H1 (cell line): ENCODE measurements around the gene SGSH. TPM values are rescaled to one million over a fixed set of nuclear protein-coding genes. Genes with fewer than 3 reads are reported as not detected.

ENCODE experiments used
- CTCF ChIA-PET: fragments of 300-600 bp; sonication (Branson Sonifier 250); formaldehyde crosslinking; loops from one replicate; lab custom pipeline; 2021; ENCODE audit not compliant: partially characterized antibody; lab: Charles Lee
- POLR2A ChIA-PET: fragments of 300-600 bp; sonication (Branson Sonifier 250); formaldehyde crosslinking; loops from one replicate; lab custom pipeline; 2021; ENCODE audit warnings: inconsistent platforms; ENCODE audit not compliant: partially characterized antibody; lab: Charles Lee
- DNase-seq, 2 experiments: peaks; one replicate each; pipeline versions ENCODE4 v3.0.0 to v3.0.0-alpha.2; 2010 to 2022; ENCODE audit warnings: low spot score in 2 of 2, low read depth in 1 of 2, mixed read lengths in 1 of 2
- FAIRE-seq: peaks from 2 replicates; lab custom pipeline; 2011; peaks lifted over from hg19 to GRCh38; lab: Jason Lieb, UNC
- H2AFZ ChIP-seq: 2 replicates; pipeline ENCODE4 v1.8.1; 2012; ENCODE audit warnings: low read length, inconsistent platforms
- H2AK5ac ChIP-seq: 2 replicates; pipeline ENCODE4 v1.6.1; 2013; ENCODE audit warnings: low read depth, low read length
- H2BK120ac ChIP-seq: replicated peaks from 2 replicates; pipeline ENCODE3; 2013; ENCODE audit warnings: low read depth, low read length, inconsistent platforms
- H2BK12ac ChIP-seq: 2 replicates; pipeline ENCODE4 v1.6.1; 2013; ENCODE audit warnings: low read depth, low read length
- H2BK15ac ChIP-seq: 2 replicates; pipeline ENCODE4 v1.6.1; 2013; ENCODE audit warnings: low read length
- H2BK20ac ChIP-seq: 2 replicates; pipeline ENCODE4 v1.6.1; 2013; ENCODE audit warnings: low read length
- H2BK5ac ChIP-seq: 2 replicates; pipeline ENCODE4 v1.6.1; 2013; ENCODE audit warnings: low read depth, low read length
- H3K14ac ChIP-seq: 2 replicates; pipeline ENCODE4 v1.6.1; 2013; ENCODE audit warnings: inconsistent platforms; ENCODE audit not compliant: insufficient read length
- H3K18ac ChIP-seq: 2 replicates; pipeline ENCODE4 v1.6.1; 2013; ENCODE audit warnings: low read length; ENCODE audit errors: extremely low read depth
- H3K23ac ChIP-seq: 2 replicates; pipeline ENCODE4 v1.6.1; 2013; ENCODE audit warnings: inconsistent platforms; ENCODE audit not compliant: insufficient read length
- H3K23me2 ChIP-seq: 2 replicates; pipeline ENCODE4 v1.6.1; 2013; ENCODE audit warnings: low read depth, low read length
- H3K27ac ChIP-seq: 2 replicates; pipeline ENCODE4 v1.6.1; 2011; ENCODE audit warnings: low read depth, low read length, inconsistent platforms
- H3K27me3 ChIP-seq, 4 experiments: replicated peaks in 1 of 4; 1 replicate in 1 of 4; 2 replicates in 3 of 4; pipeline versions ENCODE4 v1.6.1 to v1.8.1; 2011 to 2013; ENCODE audit warnings: low read length in 3 of 4, mild to moderate bottlenecking in 3 of 4, inconsistent platforms in 2 of 4, mixed read lengths in 2 of 4, moderate library complexity in 1 of 4; ENCODE audit not compliant: control insufficient read depth in 3 of 4, insufficient read depth in 3 of 4; ENCODE audit errors: extremely low read depth in 1 of 4
- H3K36me3 ChIP-seq, 4 experiments: 2 replicates each; pipeline versions ENCODE4 v1.6.1 to v1.8.1; 2011 to 2013; ENCODE audit warnings: mild to moderate bottlenecking in 4 of 4, low read length in 3 of 4, moderate library complexity in 2 of 4, control low read depth in 1 of 4, inconsistent platforms in 1 of 4; ENCODE audit not compliant: insufficient read depth in 4 of 4, control insufficient read depth in 2 of 4
- H3K4ac ChIP-seq: replicated peaks from 2 replicates; pipeline ENCODE3; 2013; ENCODE audit warnings: low read length, low read depth, mixed read lengths, inconsistent platforms; ENCODE audit not compliant: insufficient read length
- H3K4me1 ChIP-seq, 4 experiments: replicated peaks in 1 of 4; 1 replicate in 1 of 4; 2 replicates in 3 of 4; pipeline versions ENCODE4 v1.6.1 to v1.8.1; 2011 to 2013; ENCODE audit warnings: low read length in 3 of 4, inconsistent platforms in 2 of 4, mixed read lengths in 1 of 4; ENCODE audit not compliant: insufficient read depth in 4 of 4, control insufficient read depth in 3 of 4
- H3K4me2 ChIP-seq, 2 experiments: 2 replicates each; pipeline versions ENCODE4 v1.6.1 to v1.8.1; 2011 to 2013; ENCODE audit warnings: low read depth in 2 of 2, low read length in 2 of 2, control low read depth in 1 of 2, inconsistent platforms in 1 of 2, mild to moderate bottlenecking in 1 of 2; ENCODE audit not compliant: insufficient read depth in 1 of 2
- H3K4me3 ChIP-seq, 4 experiments: fragments of 200-600, 300-600 bp in 1 of 4; sonication (generic), shearing (Covaris generic), sonication (Bioruptor Twin) in 1 of 4; 2 replicates each; pipeline versions ENCODE4 v1.5.1 to v1.8.1; 2011 to 2016; ENCODE audit warnings: low read length in 4 of 4, low read depth in 3 of 4, control low read depth in 2 of 4, inconsistent platforms in 2 of 4, mild to moderate bottlenecking in 2 of 4, mixed read lengths in 1 of 4, moderate library complexity in 1 of 4; ENCODE audit not compliant: insufficient read depth in 2 of 4; ENCODE audit errors: extremely low read depth in 1 of 4
- H3K56ac ChIP-seq: replicated peaks from 2 replicates; pipeline ENCODE3; 2013; ENCODE audit warnings: low read depth, mild to moderate bottlenecking, mixed read lengths, low read length, inconsistent platforms; ENCODE audit not compliant: insufficient read length
- H3K79me1 ChIP-seq: 2 replicates; pipeline ENCODE4 v1.6.1; 2013; ENCODE audit warnings: low read depth, low read length, control low read depth
- H3K79me2 ChIP-seq, 2 experiments: 2 replicates each; pipeline versions ENCODE4 v1.6.1 to v1.8.1; 2012 to 2013; ENCODE audit warnings: low read length in 2 of 2, mild to moderate bottlenecking in 2 of 2, inconsistent platforms in 1 of 2; ENCODE audit not compliant: insufficient read depth in 2 of 2, control insufficient read depth in 1 of 2
- H3K9ac ChIP-seq, 4 experiments: replicated peaks in 1 of 4; 1 replicate in 1 of 4; 2 replicates in 3 of 4; pipeline versions ENCODE4 v1.6.1 to v1.8.1; 2011 to 2013; ENCODE audit warnings: low read depth in 3 of 4, low read length in 3 of 4, control low read depth in 2 of 4, mild to moderate bottlenecking in 2 of 4, moderate library complexity in 2 of 4, inconsistent platforms in 1 of 4; ENCODE audit errors: extremely low read depth in 1 of 4
- H3K9me3 ChIP-seq, 2 experiments: 2 replicates each; pipeline versions ENCODE4 v1.6.1 to v1.8.1; 2012 to 2013; ENCODE audit warnings: mild to moderate bottlenecking in 2 of 2, moderate library complexity in 2 of 2, control low read depth in 1 of 2, inconsistent platforms in 1 of 2, low read depth in 1 of 2, low read length in 1 of 2, mixed read lengths in 1 of 2; ENCODE audit not compliant: insufficient read depth in 2 of 2
- H4K20me1 ChIP-seq, 2 experiments: replicated peaks in 1 of 2; 2 replicates each; pipeline versions ENCODE3 to v1.8.1; 2011 to 2013; ENCODE audit warnings: inconsistent platforms in 2 of 2, low read length in 2 of 2, mild to moderate bottlenecking in 1 of 2; ENCODE audit not compliant: insufficient read depth in 2 of 2, control insufficient read depth in 1 of 2
- H4K5ac ChIP-seq: 2 replicates; pipeline ENCODE4 v1.6.1; 2013; ENCODE audit warnings: low read length, low read depth, mixed read lengths, inconsistent platforms; ENCODE audit not compliant: insufficient read length
- H4K8ac ChIP-seq: 2 replicates; pipeline ENCODE4 v1.8.0; 2013; ENCODE audit warnings: mild to moderate bottlenecking, moderate library complexity, low read length, inconsistent platforms; ENCODE audit not compliant: insufficient read depth; ENCODE audit errors: extremely low read depth
- H4K91ac ChIP-seq: replicated peaks from 2 replicates; pipeline ENCODE3; 2013; ENCODE audit warnings: low read length, mixed read lengths, inconsistent platforms; ENCODE audit not compliant: insufficient read length
- ATF2 ChIP-seq: IDR thresholded peaks from 2 replicates; pipeline ENCODE4 v1.6.1; 2012; ENCODE audit warnings: low read length, inconsistent platforms
- CHD2 ChIP-seq: IDR thresholded peaks from 2 replicates; pipeline ENCODE4 v1.6.1; 2012; ENCODE audit warnings: low read length, improper control_type of control experiment
- E2F6 ChIP-seq: IDR thresholded peaks from 2 replicates; pipeline ENCODE4 v1.6.1; 2012; ENCODE audit warnings: inconsistent platforms
- HDAC6 ChIP-seq: IDR thresholded peaks from one replicate; pipeline ENCODE4 v1.7.1; 2012; ENCODE audit warnings: low read depth, mild to moderate bottlenecking, inconsistent platforms, low read length, moderate library complexity
- MAFK ChIP-seq: IDR thresholded peaks from 2 replicates; pipeline ENCODE4 v1.6.1; 2012; ENCODE audit warnings: low read depth, mild to moderate bottlenecking, improper control_type of control experiment, low read length
- MAX ChIP-seq: IDR thresholded peaks from 2 replicates; pipeline ENCODE4 v1.6.1; 2012; ENCODE audit warnings: inconsistent platforms
- NRF1 ChIP-seq: IDR thresholded peaks from 2 replicates; pipeline ENCODE4 v1.6.1; 2011; ENCODE audit warnings: mild to moderate bottlenecking, low read depth, low read length, improper control_type of control experiment
- PHF8 ChIP-seq: fragments of 200-600 bp; sonication (generic); conservative IDR thresholded peaks from 2 replicates; pipeline ENCODE4 v1.7.1; 2012; ENCODE audit warnings: low read depth, mild to moderate bottlenecking, inconsistent platforms, low read length, moderate library complexity
- POLR2AphosphoS5 ChIP-seq: IDR thresholded peaks from 2 replicates; pipeline ENCODE4 v1.6.1; 2011; ENCODE audit warnings: low read depth, low read length
- SP2 ChIP-seq: IDR thresholded peaks from 2 replicates; pipeline ENCODE4 v1.6.1; 2012; ENCODE audit warnings: mild to moderate bottlenecking, low read length, inconsistent platforms
- SP4 ChIP-seq: IDR thresholded peaks from 2 replicates; pipeline ENCODE4 v1.6.1; 2012; ENCODE audit warnings: low read length, inconsistent platforms
- WGBS, 2 experiments: shearing (Covaris generic) in 1 of 2; methylation state at CpG; one replicate each; pipeline versions ENCODE4 v1.1.6 to v1.1.7; 2013 to 2015; ENCODE audit warnings: low lambda C conversion rate in 2 of 2, mixed read lengths in 2 of 2, inconsistent platforms in 1 of 2, low coverage in 1 of 2, missing lambda C conversion rate in 1 of 2; ENCODE audit not compliant: insufficient replicate concordance in 2 of 2, insufficient coverage in 1 of 2, insufficient read length in 1 of 2; ENCODE audit errors: extremely low coverage in 1 of 2, missing lambda C conversion rate in 1 of 2; 5-methylcytosine and 5-hydroxymethylcytosine counted together
- polyA plus RNA-seq, 7 experiments: library from polyadenylated mRNA; depleted of rRNA in 3 of 7; stranded (reverse) in 5 of 7; unstranded in 2 of 7; fragments of >200 nt in 5 of 7; fragments of 200-250 nt in 2 of 7; gene quantifications; 1 replicate in 5 of 7; 2 replicates in 1 of 7; 4 replicates in 1 of 7; pipeline versions ENCODE4 v1.2.1 to v1.2.3, GENCODE V29; 2011 to 2013; ENCODE audit warnings: missing spikeins in 2 of 7, mixed read lengths in 2 of 7
- total RNA-seq: library from RNA; stranded (reverse); fragmentation: NEBNext Ultra II Directional; extraction: Animal tissue kit (Norgen Biotek cat#: 25700); gene quantifications from 2 replicates; pipeline ENCODE4 v1.2.1, GENCODE V29; 2021

The SGSH gene
- total and polyA plus RNA-seq, 2 of the 8 experiments (the other 6 are each of a cell fraction or from before 2014, with no cell fraction given), result 18.0 to 19.6 TPM

- no peak overlapping the region for H2BK15ac ChIP-seq
- peak overlapping the region; percentile 67 to 80 for H3K4me2 ChIP-seq
- H4K20me1 ChIP-seq, result peaks cover 0 to 1% of the 10 kb centered on the region in 2 experiments
- H2BK5ac ChIP-seq, result peak overlapping the region; percentile 96
- H4K8ac ChIP-seq, result no peak overlapping the region; the same call in 1 of the 2 replicates
- peak overlapping the region; percentile 87 for H2BK120ac ChIP-seq
- peak overlapping the region; percentile 29 for H4K5ac ChIP-seq
- H3K27ac ChIP-seq, result peak overlapping the region; percentile 93; the same call in 1 of the 2 replicates
- no peak overlapping the region for H2AFZ ChIP-seq
- H3K27me3 ChIP-seq, result no peaks in the 10 kb centered on the region
- peak overlapping the region; percentile 92; the same call in 1 of the 2 replicates for H2BK20ac ChIP-seq
- peak overlapping the region; percentile 63 for H2BK12ac ChIP-seq
- no peaks in the 10 kb centered on the region; the same call in 1 of the 2 replicates for H3K23me2 ChIP-seq
- peak overlapping the region; percentile 34 to 90 (median 67) for H3K4me3 ChIP-seq
- H4K91ac ChIP-seq, result peak overlapping the region; percentile 99
- 0 out of 2 replicates have a peak, but pooled peaks cover 3% of the 10 kb centered on the region for H3K79me1 ChIP-seq
- H3K9me3 ChIP-seq, result no peaks in the 10 kb centered on the region
- FAIRE-seq, result no peak
- POLR2A ChIA-PET, result interaction anchor here (1.0 to 4.9 kb wide), 7 partner anchors 11 to 160 kb away, joined by 3 to 63 read pairs (median 6); partner anchors contain the start of gene GAA
- H3K4me1 ChIP-seq, result peaks cover 14 to 28% (median 21%) of the 10 kb centered on the region in 4 experiments
- H3K14ac ChIP-seq, result no peak overlapping the region
- H3K23ac ChIP-seq, result no peak overlapping the region
- H3K18ac ChIP-seq, result peak overlapping the region; percentile 78; the same call in 1 of the 2 replicates
- peak overlapping the region; percentile 81 for H3K56ac ChIP-seq
- peak overlapping the region; percentile 96 for H2AK5ac ChIP-seq
- peaks cover 0 to 10% of the 10 kb centered on the region in 2 experiments; a peak in 2 of 4 replicates for H3K79me2 ChIP-seq
- no peak for DNase-seq
- CTCF ChIA-PET, result interaction anchor here (0.9 to 1.6 kb wide), 4 partner anchors 8 to 119 kb away, joined by 3 to 6 read pairs (median 4); no protein-coding TSS in a partner anchor
- H3K36me3 ChIP-seq, result peaks cover 0 to 4% (median 2%) of the 10 kb centered on the region in 4 experiments; a peak in 2 of 8 replicates
- H3K4ac ChIP-seq, result peak overlapping the region; percentile 99
- H3K9ac ChIP-seq, result peak overlapping the region in 3 of 4 experiments; percentile 25 to 54 (median 26); a peak in 4 of 7 replicates
- 36% methylated on average over 8 of the region's 8 CpGs; no CpG with 5 or more reads in 1 of the 2 experiments for WGBS, 2 experiments
- TF ChIP-seq HDAC6 (no peak), NRF1 (no peak), E2F6 (no peak), MAFK (no peak), MAX (no peak), SP4 (no peak), PHF8 (no peak), POLR2AphosphoS5 (no peak), ATF2 (no peak), CHD2 (no peak), SP2 (no peak)
Observed at GRCh38 chr17:80261895-80262279, 41.8 kb upstream of the SGSH start.
